Coronary artery (tissue), 2 donors: ENCODE measurements around the gene SLC35F2.
"Not testable (repeated sequence)": the region's sequence is repeated elsewhere in the genome, so short reads cannot be mapped to it uniquely, and the experiment has no call there.

Experiments
- DNase-seq: peaks from one replicate; pipeline ENCODE4 v3.0.0-alpha.2; 2017; ENCODE audit warnings: low spot score
- H3K27ac ChIP-seq, 2 donors: fragments of 200-600 bp; sonication (generic); one replicate each; pipeline ENCODE4 v1.5.1; 2016 to 2019
- H3K4me3 ChIP-seq: fragments of 200-600 bp; sonication (generic); 2 replicates; pipeline ENCODE4 v1.5.1; 2016; ENCODE audit warnings: mild to moderate bottlenecking, moderate library complexity
- TF ChIP-seq, protein P1 (sequence below): fragments of 200-600 bp; sonication (generic); IDR thresholded peaks from one replicate; pipeline ENCODE4 v1.5.1; 2019; ENCODE audit warnings: antibody characterized with exemption

The SLC35F2 gene

DNA sequence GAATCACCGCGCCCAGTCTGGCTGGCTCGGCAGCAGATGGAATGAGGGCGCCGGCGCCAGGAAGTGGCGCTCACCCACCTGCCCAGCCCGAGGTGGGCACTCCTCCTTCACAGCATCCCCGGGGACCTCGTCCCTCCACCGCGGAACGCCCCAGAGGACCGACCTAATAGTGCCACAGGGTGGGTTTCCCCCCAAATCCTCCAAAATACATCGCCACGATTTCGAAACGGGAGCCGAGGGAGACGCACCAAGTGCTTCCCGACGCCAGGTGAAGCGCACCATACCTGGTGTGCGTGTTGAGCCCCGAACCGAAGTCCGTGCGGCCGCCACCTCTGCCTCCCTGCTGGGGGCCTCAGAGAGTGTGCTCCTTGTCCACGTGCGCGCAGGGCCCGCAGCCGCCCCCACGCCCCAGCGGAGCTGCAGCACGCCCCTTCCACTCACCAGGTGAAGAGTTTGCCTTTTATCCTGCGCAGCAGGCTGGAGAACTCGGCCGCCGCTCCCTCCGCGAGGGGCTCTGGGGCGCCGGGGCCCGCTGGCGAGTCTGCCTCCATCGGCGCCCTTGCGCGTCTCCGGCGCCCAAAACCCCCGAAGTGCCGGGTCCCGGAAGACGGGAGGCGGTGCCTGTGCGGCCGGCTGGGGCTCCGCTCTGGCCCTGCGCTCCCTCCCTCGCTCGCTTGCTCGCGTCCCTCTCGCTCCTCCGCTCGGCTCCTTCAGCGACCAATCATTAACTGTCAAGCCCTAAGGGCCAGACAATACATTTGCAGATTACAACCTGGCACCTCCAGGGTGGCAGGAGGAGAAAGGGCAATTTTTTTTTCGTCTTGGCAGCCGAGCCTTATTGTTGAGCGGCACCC is at the start of gene SLC35F2:
Gene SLC35F2, minus strand, starts transcription at position 571 of the 854 bp plus-strand sequence. Its CDS starts 20 bp downstream, at position 551.
- TF ChIP-seq, protein P1, sequence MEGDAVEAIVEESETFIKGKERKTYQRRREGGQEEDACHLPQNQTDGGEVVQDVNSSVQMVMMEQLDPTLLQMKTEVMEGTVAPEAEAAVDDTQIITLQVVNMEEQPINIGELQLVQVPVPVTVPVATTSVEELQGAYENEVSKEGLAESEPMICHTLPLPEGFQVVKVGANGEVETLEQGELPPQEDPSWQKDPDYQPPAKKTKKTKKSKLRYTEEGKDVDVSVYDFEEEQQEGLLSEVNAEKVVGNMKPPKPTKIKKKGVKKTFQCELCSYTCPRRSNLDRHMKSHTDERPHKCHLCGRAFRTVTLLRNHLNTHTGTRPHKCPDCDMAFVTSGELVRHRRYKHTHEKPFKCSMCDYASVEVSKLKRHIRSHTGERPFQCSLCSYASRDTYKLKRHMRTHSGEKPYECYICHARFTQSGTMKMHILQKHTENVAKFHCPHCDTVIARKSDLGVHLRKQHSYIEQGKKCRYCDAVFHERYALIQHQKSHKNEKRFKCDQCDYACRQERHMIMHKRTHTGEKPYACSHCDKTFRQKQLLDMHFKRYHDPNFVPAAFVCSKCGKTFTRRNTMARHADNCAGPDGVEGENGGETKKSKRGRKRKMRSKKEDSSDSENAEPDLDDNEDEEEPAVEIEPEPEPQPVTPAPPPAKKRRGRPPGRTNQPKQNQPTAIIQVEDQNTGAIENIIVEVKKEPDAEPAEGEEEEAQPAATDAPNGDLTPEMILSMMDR, result no peak
- no peak for DNase-seq
- peak within 1 kb of the TSS in 1 of 2 donors; percentile 72 for H3K27ac ChIP-seq

DNA sequence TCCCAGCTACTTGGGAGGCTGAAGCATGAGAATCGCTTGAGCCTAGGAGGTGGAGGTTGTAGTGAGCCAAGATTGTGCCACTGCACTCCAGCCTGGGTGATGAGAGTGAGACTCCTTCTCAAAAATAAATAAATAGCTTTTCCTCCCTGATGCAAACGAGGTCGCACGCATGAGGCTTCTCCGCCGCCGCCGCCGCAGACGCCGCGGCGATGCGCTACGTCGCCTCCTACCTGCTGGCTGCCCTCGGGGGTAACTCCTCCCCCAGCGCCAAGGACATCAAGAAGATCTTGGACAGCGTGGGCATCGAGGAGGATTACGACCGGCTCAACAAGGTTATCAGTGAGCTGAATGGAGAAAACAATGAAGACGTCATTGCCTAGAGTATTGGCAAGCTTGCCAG is 49.6 kb upstream of the SLC35F2 start:
- Histone ChIP-seq H3K27ac (no peak overlapping the region), H3K4me3 (no peak overlapping the region)
- TF ChIP-seq, protein P1, result no peak
- DNase-seq, result no peak

More for the DNA sequence above, at the start of gene SLC35F2:
- H3K4me3 ChIP-seq, result peak within 1 kb of the TSS; percentile 80

DNA sequence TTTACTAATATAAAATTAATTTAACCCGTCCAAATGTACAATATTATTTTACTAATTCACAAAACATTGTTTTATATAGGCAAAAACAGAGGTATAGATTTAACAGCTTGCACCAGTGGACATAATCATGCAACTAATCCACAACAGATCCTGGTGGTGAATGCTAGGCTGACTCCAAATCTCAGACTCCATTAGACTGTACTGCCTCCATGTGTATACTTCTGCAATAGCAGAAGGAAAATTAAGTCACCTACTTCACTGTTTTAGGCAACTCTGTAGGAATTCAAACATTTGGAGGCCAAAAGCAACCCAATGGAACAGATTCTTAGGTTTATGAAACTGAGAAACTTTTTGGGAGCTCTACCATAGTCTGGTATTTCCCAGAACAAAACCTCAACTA is 39.7 kb upstream of the SLC35F2 start:
- DNase-seq, result no peak
- Histone ChIP-seq H3K4me3 (no peak overlapping the region), H3K27ac (no peak overlapping the region)
- TF ChIP-seq, protein P1, result no peak

GRCh38 chr11:107882095-107882820 is 23.7 kb upstream of the SLC35F2 start:
- DNase-seq, result no peak
- Histone ChIP-seq H3K27ac (no peak overlapping the region), H3K4me3 (no peak overlapping the region)
- TF ChIP-seq, protein P1, result no peak

DNA sequence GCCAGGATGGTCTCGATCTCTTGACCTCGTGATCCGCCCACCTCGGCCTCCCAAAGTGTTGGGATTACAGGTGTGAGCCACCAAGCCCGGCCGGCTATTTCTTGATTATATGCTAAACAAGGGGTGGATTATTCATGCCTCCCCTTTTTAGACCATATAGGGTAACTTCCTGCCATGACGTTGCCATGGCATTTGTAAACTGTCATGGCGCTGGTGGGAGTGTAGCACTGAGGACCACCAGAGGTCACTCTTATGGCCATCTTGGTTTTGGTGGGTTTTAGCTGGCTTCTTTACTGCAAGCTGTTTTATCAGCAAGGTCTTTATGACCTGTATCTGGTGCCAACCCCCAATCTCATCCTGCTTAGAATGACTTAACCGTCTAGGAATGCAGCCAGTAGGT is 22.9 kb upstream of the SLC35F2 start:
- H3K4me3 ChIP-seq, H3K27ac ChIP-seq, DNase-seq: not testable (repeated sequence)

DNA sequence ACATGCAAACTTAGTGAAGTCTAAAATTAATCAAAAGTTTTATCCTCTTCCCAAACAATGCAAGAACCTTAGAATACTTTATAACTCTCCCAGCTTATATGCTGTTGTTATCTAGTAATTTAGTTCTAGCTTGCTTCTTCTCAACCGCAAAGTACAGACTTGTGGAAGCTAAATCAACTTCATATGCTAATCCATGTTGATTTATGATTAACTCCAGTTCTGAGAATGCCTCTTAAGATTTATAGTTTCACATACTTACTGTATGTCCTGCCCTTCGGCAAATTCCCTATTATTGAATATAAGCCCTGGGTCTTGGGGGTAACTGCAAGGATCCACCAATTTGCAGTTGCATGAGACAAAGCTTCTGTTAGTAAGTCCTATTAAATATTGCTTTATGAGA is 17.6 kb upstream of the SLC35F2 start:
- DNase-seq, result no peak
- TF ChIP-seq, protein P1, result no peak
- no peak overlapping the region for H3K4me3 ChIP-seq
- no peak overlapping the region for H3K27ac ChIP-seq

DNA sequence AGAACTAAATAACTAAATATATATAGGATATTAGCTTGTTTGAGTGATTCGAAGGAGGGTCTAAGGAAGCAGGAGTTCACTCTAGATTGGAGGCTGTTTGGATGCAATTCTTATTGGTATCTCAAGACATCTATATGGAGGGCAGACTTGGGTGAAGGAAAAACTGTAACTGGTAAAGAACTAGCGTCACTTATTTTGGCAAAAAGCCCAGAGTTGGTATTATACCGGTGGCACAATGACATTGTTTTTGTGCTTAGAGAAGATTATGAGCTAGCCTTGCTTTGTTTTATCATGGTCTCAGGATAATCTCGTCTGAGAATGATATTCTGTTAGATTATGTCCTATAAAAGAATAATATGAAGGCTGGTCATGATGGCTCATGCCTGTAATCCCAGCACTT is 6.0 kb upstream of the SLC35F2 start:
- Histone ChIP-seq H3K4me3 (no peak overlapping the region), H3K27ac (no peak overlapping the region)
- no peak for DNase-seq
- TF ChIP-seq, protein P1, result no peak
